Stimulated activated CD4-positive, alpha-beta T cell treated with anti-CD3 and anti-CD28 coated beads, Interleukin-1b, Interleukin-23, amount 100 ng/mL, for 1 hour (primary cell): ENCODE data around the gene PRPF39.

Experiments
- DNase-seq, 2 donors: peaks; one replicate each; pipeline ENCODE4 v3.0.0-alpha.2; 2020; ENCODE audit warnings: low read depth in 2 of 2

Gene PRPF39

GRCh38 chr14:45082420-45082819 lies 1.5 kb upstream of the PRPF39 start:
- DNase-seq, result no peak

- DNase-seq, result no peak
These were observed 320 bp upstream of the PRPF39 start for GRCh38 chr14:45083617-45083975.

GRCh38 chr14:45084946-45085346 lies 1.0 kb downstream of the PRPF39 start:
- no peak for DNase-seq

GRCh38 chr14:45089813-45090212 lies 5.9 kb downstream of the PRPF39 start:
- DNase-seq, result no peak

- DNase-seq, result no peak
These were observed 7.8 kb downstream of the PRPF39 start for GRCh38 chr14:45091710-45092109.

GRCh38 chr14:45094275-45094674 lies 10.4 kb downstream of the PRPF39 start:
- no peak for DNase-seq

GRCh38 chr14:45095143-45095542 lies 11.2 kb downstream of the PRPF39 start:
- DNase-seq, result no peak

GRCh38 chr14:45096218-45096617 lies 12.3 kb downstream of the PRPF39 start:
- no peak for DNase-seq

- DNase-seq, result no peak
These were observed 19.9 kb downstream of the PRPF39 start for GRCh38 chr14:45103806-45104205.

GRCh38 chr14:45104561-45104960 lies 20.6 kb downstream of the PRPF39 start:
- DNase-seq, result no peak

- DNase-seq, result no peak
These were observed 29.2 kb downstream of the PRPF39 start for GRCh38 chr14:45112896-45113781.

- DNase-seq, result no peak
These were observed 30.4 kb downstream of the PRPF39 start for GRCh38 chr14:45114327-45114726.

- no peak for DNase-seq
These were observed 34.7 kb downstream of the PRPF39 start for GRCh38 chr14:45118594-45118993.

GRCh38 chr14:45120096-45120495 lies 36.2 kb downstream of the PRPF39 start:
- no peak for DNase-seq

- no peak for DNase-seq
These were observed 39.4 kb downstream of the PRPF39 start for GRCh38 chr14:45123271-45123670.

- no peak for DNase-seq
These were observed 41.8 kb downstream of the PRPF39 start for GRCh38 chr14:45125754-45126153.

GRCh38 chr14:45128963-45129629 lies 45.2 kb downstream of the PRPF39 start:
- no peak for DNase-seq

- no peak for DNase-seq
These were observed 49.8 kb downstream of the PRPF39 start for GRCh38 chr14:45133683-45134050.

- DNase-seq, result peak; percentile 89
These were observed 50.4 kb downstream of the PRPF39 start, which contains the start of gene FKBP3 for GRCh38 chr14:45134051-45134958. Gene FKBP3, minus strand, starts transcription at chr14:45134481. Its CDS starts 25 bp downstream, at chr14:45134456.

- DNase-seq, result no peak
These were observed 51.2 kb downstream of the PRPF39 start for GRCh38 chr14:45135156-45135555.

GRCh38 chr14:45135659-45136395 lies 51.9 kb downstream of the PRPF39 start, which contains the start of gene FANCM:
Gene FANCM, plus strand, starts transcription at chr14:45135930. Its CDS starts 102 bp downstream, at chr14:45136032.
- peak; percentile 63 to 65 for DNase-seq
